Panc1 (cell line): ENCODE measurements around the gene PDYN. TPM values are rescaled to one million over a fixed set of nuclear protein-coding genes. Genes with fewer than 3 reads are reported as not detected.

Source experiments
- ATAC-seq: fragments of 200-7000 bp; cut with Tn5 transposase; 2 replicates; pipeline ENCODE4 v1.9.1; 2020; ENCODE audit warnings: mild to moderate bottlenecking, moderate library complexity
- BruUV-seq: library from RNA; stranded (reverse); fragments of 400-500 nt; replicated peaks from 2 replicates; lab custom pipeline; 2021; lab: Mats Ljungman, UMichigan
- CTCF ChIA-PET: fragments of 300-600 bp; sonication (Branson Sonifier 250); formaldehyde crosslinking; loops from one replicate; lab custom pipeline; 2022; ENCODE audit warnings: antibody characterized with exemption; lab: Charles Lee
- POLR2A ChIA-PET: fragments of 300-600 bp; sonication (Branson Sonifier 250); formaldehyde crosslinking; loops from one replicate; lab custom pipeline; 2022; ENCODE audit warnings: antibody characterized with exemption; lab: Charles Lee
- DNase-seq: peaks from one replicate; pipeline ENCODE4 v3.0.0-alpha.2; 2010; ENCODE audit warnings: low read depth, low spot score
- H3K27ac ChIP-seq: 2 replicates; pipeline ENCODE4 v1.5.1; 2011; ENCODE audit warnings: mild to moderate bottlenecking, low read length, inconsistent platforms
- H3K27me3 ChIP-seq: fragments of 200-500 bp; sonication (Bioruptor generic); 2 replicates; pipeline ENCODE4 v1.6.0; 2014; ENCODE audit warnings: low read length, inconsistent platforms; ENCODE audit not compliant: control insufficient read depth, insufficient read depth
- H3K36me3 ChIP-seq: fragments of 200-500 bp; sonication (Bioruptor generic); 2 replicates; pipeline ENCODE4 v1.5.1; 2014; ENCODE audit warnings: inconsistent platforms, mild to moderate bottlenecking, low read length, moderate library complexity; ENCODE audit not compliant: control insufficient read depth, insufficient read depth
- H3K4me1 ChIP-seq: 2 replicates; pipeline ENCODE4 v1.5.1; 2011; ENCODE audit warnings: inconsistent platforms, mild to moderate bottlenecking, low read length, moderate library complexity; ENCODE audit not compliant: control insufficient read depth, insufficient read depth
- H3K4me3 ChIP-seq, 2 experiments: 2 replicates each; pipeline ENCODE4 v1.5.1; 2011 to 2012; ENCODE audit warnings: low read depth in 2 of 2, low read length in 2 of 2, mild to moderate bottlenecking in 2 of 2, inconsistent platforms in 1 of 2, moderate library complexity in 1 of 2
- H3K9me3 ChIP-seq: fragments of 200-500 bp; sonication (Bioruptor generic); 2 replicates; pipeline ENCODE4 v1.5.1; 2014; ENCODE audit warnings: low read depth, mild to moderate bottlenecking, inconsistent platforms, low read length, moderate library complexity; ENCODE audit not compliant: control insufficient read depth, insufficient read depth
- CTCF ChIP-seq: fragments of 450-650 bp; IDR thresholded peaks from 2 replicates; pipeline ENCODE4 v1.5.1; 2017; ENCODE audit warnings: mild to moderate bottlenecking
- POLR2AphosphoS5 ChIP-seq: IDR thresholded peaks from 2 replicates; pipeline ENCODE4 v1.6.1; 2012; ENCODE audit warnings: mild to moderate bottlenecking, low read depth, low read length, moderate library complexity
- REST ChIP-seq, 2 experiments: IDR thresholded peaks; 2 replicates each; pipeline ENCODE4 v1.6.1; 2011 to 2012; ENCODE audit warnings: low read depth in 2 of 2, control low read depth in 1 of 2, low read length in 1 of 2, mild to moderate bottlenecking in 1 of 2, moderate library complexity in 1 of 2; ENCODE audit not compliant: insufficient read depth in 1 of 2
- SIN3A ChIP-seq: IDR thresholded peaks from 2 replicates; pipeline ENCODE4 v1.6.1; 2012; ENCODE audit warnings: low read depth, mild to moderate bottlenecking, low read length, moderate library complexity, borderline replicate concordance; ENCODE audit not compliant: insufficient read depth
- TCF7L2 ChIP-seq: IDR thresholded peaks from 2 replicates; pipeline ENCODE4 v1.6.1; 2011; ENCODE audit warnings: mild to moderate bottlenecking, low read depth, low read length, inconsistent platforms
- in situ Hi-C: cut with HindIII; loops from 2 replicates; pipeline ENCODE4 v1.10.0; 2016; ENCODE audit warnings: low sequenced_read_pairs, low pct_unique_long_range_greater_than_20kb
- intact Hi-C: fragments of 100-400 bp; cut with micrococcal nuclease; formaldehyde crosslinking; loops from one replicate; pipeline ENCODE4 v1.10.0; 2022; ENCODE audit not compliant: unreplicated experiment
- total RNA-seq: library from RNA; stranded (reverse); gene quantifications from one replicate; pipeline ENCODE4 v1.2.1, GENCODE V29; 2021; ENCODE audit not compliant: unreplicated experiment

The PDYN gene
- total RNA-seq, 1 experiment from 2014 or later, result not detected

DNA sequence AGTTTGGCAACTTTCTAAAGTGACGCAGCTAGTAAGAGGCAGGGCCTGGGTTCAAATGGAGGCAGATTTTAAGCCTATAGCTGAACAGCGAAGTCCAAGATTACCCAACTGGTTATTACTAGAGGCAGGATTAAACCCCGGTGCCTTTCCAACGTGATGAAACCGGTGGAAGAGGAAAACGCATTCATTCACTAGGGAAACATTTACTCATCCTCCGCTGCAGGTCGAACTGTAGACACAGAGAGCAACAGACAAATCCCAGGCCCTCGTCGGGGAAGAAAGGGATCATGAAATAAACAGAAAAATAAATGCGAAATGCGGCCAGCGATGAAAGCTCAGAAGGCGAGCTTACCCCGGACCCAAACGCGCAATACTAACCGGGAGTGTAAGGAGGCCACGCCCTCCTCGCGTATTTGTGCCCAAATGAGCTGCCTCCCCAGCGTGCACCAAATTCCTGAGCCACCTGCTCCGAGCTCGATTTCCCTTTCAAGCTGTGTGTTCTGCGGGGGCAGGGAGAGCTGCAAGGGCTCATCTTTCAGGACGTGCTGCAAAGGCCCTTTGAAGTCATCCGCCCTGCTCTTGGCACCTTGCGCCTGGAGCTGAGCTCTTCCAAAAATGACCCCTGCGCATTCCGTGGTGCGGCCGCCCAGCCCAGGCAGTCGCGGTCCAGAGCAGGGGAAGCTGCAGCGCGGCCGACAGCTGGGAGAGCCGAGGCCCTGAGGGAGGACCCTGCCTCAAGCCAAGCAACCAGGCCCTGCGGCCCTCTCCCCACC is 46.9 kb downstream of the PDYN start:
- Histone ChIP-seq H3K4me3 (no peak overlapping the region), H3K27ac (no peak overlapping the region), H3K36me3 (no peaks in the 10 kb centered on the region), H3K27me3 (peaks cover 8% of the 10 kb centered on the region), H3K9me3 (no peaks in the 10 kb centered on the region), H3K4me1 (no peaks in the 10 kb centered on the region)
- ChIA-PET CTCF (no interaction called here), POLR2A (no interaction called here)
- ATAC-seq (no peak), DNase-seq (no peak)
- intact Hi-C loops (no loop called here), in situ Hi-C loops (no loop called here)
- BruUV-seq, result no TSS peak
- no peak for TF ChIP-seq CTCF
- no peak for TF ChIP-seq REST (IDR thresholded peaks at IDR 0.05; ENCODE audit: insufficient read depth in 1 of 2, low read depth in 2 of 2, low read length in 1 of 2)
- TF ChIP-seq TCF7L2, result no peak
- no peak for TF ChIP-seq SIN3A
- TF ChIP-seq POLR2AphosphoS5, result no peak

- POLR2A ChIA-PET, result no interaction called here
Observed at GRCh38 chr20:1946442-1946761, 47.5 kb downstream of the PDYN start.

More at GRCh38 chr20:1946442-1946761, 47.5 kb downstream of the PDYN start:
- Histone ChIP-seq H3K27me3 (peaks cover 8% of the 10 kb centered on the region), H3K36me3 (no peaks in the 10 kb centered on the region), H3K27ac (no peak overlapping the region), H3K4me1 (no peaks in the 10 kb centered on the region), H3K9me3 (no peaks in the 10 kb centered on the region), H3K4me3 (no peak overlapping the region)
- in situ Hi-C loops (no loop called here), intact Hi-C loops (no loop called here)
- DNase-seq (no peak), ATAC-seq (no peak)
- BruUV-seq, result no TSS peak
- TF ChIP-seq CTCF, result no peak
- TF ChIP-seq TCF7L2, result no peak
- TF ChIP-seq POLR2AphosphoS5, result no peak
- TF ChIP-seq SIN3A, result no peak
- no peak for TF ChIP-seq REST (IDR thresholded peaks at IDR 0.05; ENCODE audit: insufficient read depth in 1 of 2, low read depth in 2 of 2, low read length in 1 of 2)
- CTCF ChIA-PET, result no interaction called here
